Right kidney (tissue), 1 donor: Measurements from ENCODE around the gene TRIM25.

Experiments
- DNase-seq: peaks from one replicate; pipeline ENCODE4 v3.0.0-alpha.2; 2016

The TRIM25 gene

GRCh38 chr17:56863974-56864373, 49.9 kb downstream of the TRIM25 start:
- no peak for DNase-seq

GRCh38 chr17:56861899-56862298, 52.0 kb downstream of the TRIM25 start:
- DNase-seq: no peak

GRCh38 chr17:56851008-56851407, 62.8 kb downstream of the TRIM25 start:
- no peak for DNase-seq

GRCh38 chr17:56850591-56850990, 63.3 kb downstream of the TRIM25 start:
- DNase-seq: no peak

- no peak for DNase-seq
These were observed 64.7 kb downstream of the TRIM25 start for GRCh38 chr17:56849131-56849530.

- no peak for DNase-seq
These were observed 66.7 kb downstream of the TRIM25 start for GRCh38 chr17:56847106-56847505.

- DNase-seq: no peak
These were observed 67.9 kb downstream of the TRIM25 start for GRCh38 chr17:56845934-56846333.

- no peak for DNase-seq
These were observed 71.3 kb downstream of the TRIM25 start for GRCh38 chr17:56842577-56842976.

GRCh38 chr17:56838687-56839086, 75.2 kb downstream of the TRIM25 start:
- no peak for DNase-seq
